ENCODE data around the gene DUSP8. TPM values are rescaled to one million over a fixed set of nuclear protein-coding genes. Genes with fewer than 3 reads are reported as not detected.

Gene DUSP8
- total RNA-seq, 2 experiments from 2014 or later = 83.9 to 91.2 TPM

GRCh38 chr11:1531449-1532013, 40.5 kb downstream of the DUSP8 start:
- CTCF ChIA-PET = no interaction called here
- no peaks in the 10 kb centered on the region for H3K9me3 Mint-ChIP-seq

GRCh38 chr11:1530686-1531448, 41.2 kb downstream of the DUSP8 start:
- DNase-seq (no peak), ATAC-seq (ENCODE audit: poor library complexity) (no peak)
- ChIA-PET CTCF (no interaction called here), POLR2A (no interaction called here)
- H3K27ac Mint-ChIP-seq = no peak overlapping the region
- no peaks in the 10 kb centered on the region for H3K27me3 Mint-ChIP-seq
- Histone ChIP-seq H3K27me3 (ENCODE audit: control insufficient read depth in 1 of 2, insufficient read depth in 2 of 2, low read length in 2 of 2) (no peaks in the 10 kb centered on the region), H3K36me3 (ENCODE audit: insufficient read depth, low read length) (peaks cover 44% of the 10 kb centered on the region), H3K27ac (ENCODE audit: low read depth in 1 of 2, low read length in 2 of 2) (no peak overlapping the region), H3K4me1 (ENCODE audit: insufficient read depth, low read length) (peaks cover 80% of the 10 kb centered on the region), H3K9me3 (ENCODE audit: control insufficient read depth in 1 of 2, insufficient read depth in 1 of 2, low read length in 2 of 2) (no peaks in the 10 kb centered on the region), H3K4me3 (ENCODE audit: low read length) (no peak overlapping the region)
- intact Hi-C loops (cut with DNase I, micrococcal nuclease) = no loop called here
- TF ChIP-seq CTCF (IDR thresholded peaks at IDR 0.05) = no peak
- H3K36me3 Mint-ChIP-seq (ENCODE audit: low read depth) = peaks cover 27% of the 10 kb centered on the region
- no peaks in the 10 kb centered on the region for H3K9me3 Mint-ChIP-seq
- no peak overlapping the region for H3K4me3 Mint-ChIP-seq
- H3K4me1 Mint-ChIP-seq (ENCODE audit: low read depth) = peaks cover 35% of the 10 kb centered on the region

More at GRCh38 chr11:1531449-1532013, 40.5 kb downstream of the DUSP8 start:
- POLR2A ChIA-PET = no interaction called here
- H3K36me3 ChIP-seq (ENCODE audit: insufficient read depth, low read length) = peaks cover 49% of the 10 kb centered on the region
- H3K36me3 Mint-ChIP-seq (ENCODE audit: low read depth) = peaks cover 31% of the 10 kb centered on the region
- no peak overlapping the region for H3K27ac ChIP-seq (ENCODE audit: low read depth in 1 of 2, low read length in 2 of 2)
- no peaks in the 10 kb centered on the region for H3K27me3 ChIP-seq (ENCODE audit: control insufficient read depth in 1 of 2, insufficient read depth in 2 of 2, low read length in 2 of 2)
- TF ChIP-seq CTCF (IDR thresholded peaks at IDR 0.05) = no peak
- H3K4me3 ChIP-seq (ENCODE audit: low read length) = no peak overlapping the region
- H3K4me1 Mint-ChIP-seq (ENCODE audit: low read depth) = peaks cover 35% of the 10 kb centered on the region
- intact Hi-C loops (cut with DNase I, micrococcal nuclease) = no loop called here
- H3K27me3 Mint-ChIP-seq = no peaks in the 10 kb centered on the region
- no peak for DNase-seq
- H3K4me3 Mint-ChIP-seq = no peak overlapping the region
- no peaks in the 10 kb centered on the region for H3K9me3 ChIP-seq (ENCODE audit: control insufficient read depth in 1 of 2, insufficient read depth in 1 of 2, low read length in 2 of 2)
- ATAC-seq (ENCODE audit: poor library complexity) = no peak
- H3K4me1 ChIP-seq (ENCODE audit: insufficient read depth, low read length) = peaks cover 84% of the 10 kb centered on the region
- no peak overlapping the region for H3K27ac Mint-ChIP-seq

GRCh38 chr11:1529774-1530173, 42.3 kb downstream of the DUSP8 start:
- ChIA-PET CTCF (no interaction called here), POLR2A (no interaction called here)
- Mint-ChIP-seq H3K4me3 (no peak overlapping the region), H3K36me3 (ENCODE audit: low read depth) (peaks cover 19% of the 10 kb centered on the region), H3K27me3 (no peaks in the 10 kb centered on the region), H3K27ac (no peak overlapping the region), H3K9me3 (no peaks in the 10 kb centered on the region), H3K4me1 (ENCODE audit: low read depth) (peaks cover 29% of the 10 kb centered on the region)
- Histone ChIP-seq H3K9me3 (ENCODE audit: control insufficient read depth in 1 of 2, insufficient read depth in 1 of 2, low read length in 2 of 2) (no peaks in the 10 kb centered on the region), H3K4me3 (ENCODE audit: low read length) (no peak overlapping the region), H3K4me1 (ENCODE audit: insufficient read depth, low read length) (peaks cover 76% of the 10 kb centered on the region), H3K27ac (ENCODE audit: low read depth in 1 of 2, low read length in 2 of 2) (no peak overlapping the region), H3K36me3 (ENCODE audit: insufficient read depth, low read length) (peaks cover 40% of the 10 kb centered on the region), H3K27me3 (ENCODE audit: control insufficient read depth in 1 of 2, insufficient read depth in 2 of 2, low read length in 2 of 2) (no peaks in the 10 kb centered on the region)
- intact Hi-C loops (cut with DNase I, micrococcal nuclease) = no loop called here
- no peak for TF ChIP-seq CTCF (IDR thresholded peaks at IDR 0.05)
- DNase-seq (no peak), ATAC-seq (ENCODE audit: poor library complexity) (no peak)
